WTC11 (cell line): Measurements from ENCODE around the gene TNPO3. TPM values are rescaled to one million over a fixed set of nuclear protein-coding genes. Genes with fewer than 3 reads are reported as not detected.

ENCODE experiments used
- ARID4B ChIP-seq: sonication (generic); formaldehyde crosslinking; IDR thresholded peaks from 2 replicates; pipeline ENCODE4 v1.8.0; 2023; ENCODE audit warnings: missing genetic modification reagents, mild to moderate bottlenecking, borderline replicate concordance
- CREM ChIP-seq: sonication (generic); formaldehyde crosslinking; IDR thresholded peaks from 2 replicates; pipeline ENCODE4 v1.8.1; 2022; ENCODE audit warnings: mild to moderate bottlenecking, missing genetic modification reagents, moderate library complexity
- CTCF ChIP-seq: fragments of 200-600 bp; IDR thresholded peaks from 2 replicates; pipeline ENCODE4 v1.8.0; 2022; ENCODE audit warnings: antibody characterized with exemption
- EMX1 ChIP-seq: fragments of 250-450 bp; sonication (Bioruptor Pico); IDR thresholded peaks from 2 replicates; pipeline ENCODE4 v1.8.0; 2021; ENCODE audit warnings: mild to moderate bottlenecking
- ERG ChIP-seq: fragments of 250-450 bp; sonication (Bioruptor Pico); IDR thresholded peaks from 2 replicates; pipeline ENCODE4 v1.8.0; 2021; ENCODE audit warnings: mild to moderate bottlenecking
- FOXK1 ChIP-seq: sonication (generic); formaldehyde crosslinking; IDR thresholded peaks from 2 replicates; pipeline ENCODE4 v1.8.0; 2022; ENCODE audit warnings: mild to moderate bottlenecking, moderate library complexity, missing genetic modification reagents
- GABPB1 ChIP-seq: sonication (generic); formaldehyde crosslinking; IDR thresholded peaks from 2 replicates; pipeline ENCODE4 v1.8.1; 2023; ENCODE audit warnings: mild to moderate bottlenecking, missing genetic modification reagents
- HMGA2 ChIP-seq: fragments of 250-450 bp; sonication (Bioruptor Pico); IDR thresholded peaks from 2 replicates; pipeline ENCODE4 v1.4.0; 2021; ENCODE audit warnings: mild to moderate bottlenecking, moderate library complexity
- JUN ChIP-seq: sonication (generic); formaldehyde crosslinking; IDR thresholded peaks from 2 replicates; pipeline ENCODE4 v1.8.0; 2023; ENCODE audit warnings: mild to moderate bottlenecking, missing genetic modification reagents
- MLX ChIP-seq: sonication (generic); formaldehyde crosslinking; IDR thresholded peaks from 2 replicates; pipeline ENCODE4 v1.8.1; 2023; ENCODE audit warnings: mild to moderate bottlenecking, missing genetic modification reagents, moderate library complexity
- MYBL2 ChIP-seq: sonication (generic); formaldehyde crosslinking; IDR thresholded peaks from 2 replicates; pipeline ENCODE4 v1.8.1; 2023; ENCODE audit warnings: mild to moderate bottlenecking, moderate library complexity, missing genetic modification reagents
- NFYB ChIP-seq: sonication (generic); formaldehyde crosslinking; conservative IDR thresholded peaks from 2 replicates; pipeline ENCODE4 v1.8.0; 2022; ENCODE audit warnings: low read depth, missing genetic modification reagents
- OVOL2 ChIP-seq: fragments of 250-450 bp; sonication (Bioruptor Pico); IDR thresholded peaks from 2 replicates; pipeline ENCODE4 v1.9.0; 2021; ENCODE audit warnings: mild to moderate bottlenecking, borderline replicate concordance
- PRRX2 ChIP-seq: fragments of 250-450 bp; sonication (Bioruptor Pico); IDR thresholded peaks from 2 replicates; pipeline ENCODE4 v1.8.0; 2021; ENCODE audit warnings: mild to moderate bottlenecking
- SMAD3 ChIP-seq: sonication (generic); formaldehyde crosslinking; IDR thresholded peaks from 2 replicates; pipeline ENCODE4 v1.8.0; 2022; ENCODE audit warnings: missing genetic modification reagents, mild to moderate bottlenecking, borderline replicate concordance
- STAT6 ChIP-seq: sonication (generic); formaldehyde crosslinking; conservative IDR thresholded peaks from 2 replicates; pipeline ENCODE4 v1.8.1; 2023; ENCODE audit warnings: mild to moderate bottlenecking, low read depth, missing genetic modification reagents, moderate library complexity
- USF2 ChIP-seq: sonication (generic); formaldehyde crosslinking; IDR thresholded peaks from 2 replicates; pipeline ENCODE4 v1.8.1; 2023; ENCODE audit warnings: mild to moderate bottlenecking, missing genetic modification reagents, moderate library complexity
- ZNF121 ChIP-seq: sonication (generic); formaldehyde crosslinking; IDR thresholded peaks from 2 replicates; pipeline ENCODE4 v1.8.0; 2023; ENCODE audit warnings: missing genetic modification reagents
- ZNF138 ChIP-seq: sonication (generic); formaldehyde crosslinking; conservative IDR thresholded peaks from 2 replicates; pipeline ENCODE4 v1.8.1; 2022; ENCODE audit warnings: mild to moderate bottlenecking, moderate library complexity, missing genetic modification reagents
- ZNF263 ChIP-seq: sonication (generic); formaldehyde crosslinking; IDR thresholded peaks from 2 replicates; pipeline ENCODE4 v1.8.1; 2022; ENCODE audit warnings: low read depth, mild to moderate bottlenecking, moderate library complexity, missing genetic modification reagents
- ZNF423 ChIP-seq: fragments of 250-450 bp; sonication (Bioruptor Pico); IDR thresholded peaks from 2 replicates; pipeline ENCODE4 v2.1.2; 2022; ENCODE audit warnings: mild to moderate bottlenecking, moderate library complexity
- ZNF512 ChIP-seq: sonication (generic); formaldehyde crosslinking; IDR thresholded peaks from 2 replicates; pipeline ENCODE4 v1.8.1; 2022; ENCODE audit warnings: missing genetic modification reagents, borderline replicate concordance
- total RNA-seq: library from RNA; stranded (reverse); gene quantifications from 3 replicates; pipeline ENCODE4 v1.2.3, GENCODE V29; 2021

The TNPO3 gene
- total RNA-seq, 1 experiment from 2014 or later: 91.7 TPM

- TF ChIP-seq ARID4B (CRISPR knock-in tag) (peak; percentile 87), EMX1 (no peak), STAT6 (CRISPR knock-in tag) (no peak), ZNF263 (CRISPR knock-in tag) (peak; percentile 76; the same call in 1 of the 2 replicates), ZNF423 (CRISPR knock-in tag) (no peak), OVOL2 (CRISPR knock-in tag) (no peak), ZNF138 (CRISPR knock-in tag) (no peak), ZNF512 (CRISPR knock-in tag) (no peak), MLX (peak; percentile 42; the same call in 1 of the 2 replicates), PRRX2 (CRISPR knock-in tag) (no peak), CTCF (no peak), USF2 (CRISPR knock-in tag) (no peak), CREM (peak; percentile 83; the same call in 1 of the 2 replicates), HMGA2 (CRISPR knock-in tag) (no peak), ZNF121 (CRISPR knock-in tag) (no peak), GABPB1 (CRISPR knock-in tag) (peak; percentile 39; the same call in 1 of the 2 replicates), NFYB (CRISPR knock-in tag) (no peak), MYBL2 (CRISPR knock-in tag) (peak; percentile 86; the same call in 1 of the 2 replicates), JUN (CRISPR knock-in tag) (peak; percentile 88; the same call in 1 of the 2 replicates), ERG (CRISPR knock-in tag) (no peak), SMAD3 (CRISPR knock-in tag) (peak; percentile 56; the same call in 1 of the 2 replicates), FOXK1 (CRISPR knock-in tag) (no peak; the same call in 1 of the 2 replicates)
Measured at GRCh38 chr7:129054438-129055293, at the start of gene TNPO3 (continued).
